Activated CD8-positive, alpha-beta memory T cell treated with anti-CD3 and anti-CD28 coated beads for 36 hours (primary cell): ENCODE measurements around the gene PPP1R17. TPM values are rescaled to one million over a fixed set of nuclear protein-coding genes. Genes with fewer than 3 reads are reported as not detected.

Source experiments
- total RNA-seq, 2 experiments: library from RNA; stranded (reverse); gene quantifications; one replicate each; pipeline ENCODE4 v1.2.3, GENCODE V29; 2021

The PPP1R17 gene
- total RNA-seq, 2 experiments from 2014 or later, result not detected

Other genes with a start within 250 kb of the PPP1R17 start
- not detected for gene ITPRID1, start 173.1 kb upstream of the PPP1R17 start, total RNA-seq